ENCODE results near the gene MCM10.

GRCh38 chr10:13188593-13188992 is 27.2 kb downstream of the MCM10 start:
- TF ChIP-seq EZH2 (IDR thresholded peaks at IDR 0.05; ENCODE audit: low read length, unreplicated experiment), result no peak
- no peak for TF ChIP-seq CTCF (conservative IDR thresholded peaks at IDR 0.05; ENCODE audit: low read depth, low read length)
- no peak for TF ChIP-seq EZH2phosphoT487 (IDR thresholded peaks at IDR 0.05; ENCODE audit: borderline replicate concordance, low read length)

Measured in PC-3 (cell line).